GM21717 (cell line): ENCODE data around the gene APOOL.
A peak's percentile ranks its signal among the peaks of the same experiment; 100 is the strongest.
"Not testable (repeated sequence)": the region's sequence is repeated elsewhere in the genome, so short reads cannot be mapped to it uniquely, and the experiment has no call there.

ENCODE experiments used
- ATAC-seq: cut with Tn5 transposase; IDR thresholded peaks from one replicate; pipeline ENCODE4 v1.9.1; 2021; ENCODE audit warnings: mild to moderate bottlenecking, moderate library complexity; ENCODE audit not compliant: unreplicated experiment

Gene APOOL, protein sequence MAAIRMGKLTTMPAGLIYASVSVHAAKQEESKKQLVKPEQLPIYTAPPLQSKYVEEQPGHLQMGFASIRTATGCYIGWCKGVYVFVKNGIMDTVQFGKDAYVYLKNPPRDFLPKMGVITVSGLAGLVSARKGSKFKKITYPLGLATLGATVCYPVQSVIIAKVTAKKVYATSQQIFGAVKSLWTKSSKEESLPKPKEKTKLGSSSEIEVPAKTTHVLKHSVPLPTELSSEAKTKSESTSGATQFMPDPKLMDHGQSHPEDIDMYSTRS

DNA sequence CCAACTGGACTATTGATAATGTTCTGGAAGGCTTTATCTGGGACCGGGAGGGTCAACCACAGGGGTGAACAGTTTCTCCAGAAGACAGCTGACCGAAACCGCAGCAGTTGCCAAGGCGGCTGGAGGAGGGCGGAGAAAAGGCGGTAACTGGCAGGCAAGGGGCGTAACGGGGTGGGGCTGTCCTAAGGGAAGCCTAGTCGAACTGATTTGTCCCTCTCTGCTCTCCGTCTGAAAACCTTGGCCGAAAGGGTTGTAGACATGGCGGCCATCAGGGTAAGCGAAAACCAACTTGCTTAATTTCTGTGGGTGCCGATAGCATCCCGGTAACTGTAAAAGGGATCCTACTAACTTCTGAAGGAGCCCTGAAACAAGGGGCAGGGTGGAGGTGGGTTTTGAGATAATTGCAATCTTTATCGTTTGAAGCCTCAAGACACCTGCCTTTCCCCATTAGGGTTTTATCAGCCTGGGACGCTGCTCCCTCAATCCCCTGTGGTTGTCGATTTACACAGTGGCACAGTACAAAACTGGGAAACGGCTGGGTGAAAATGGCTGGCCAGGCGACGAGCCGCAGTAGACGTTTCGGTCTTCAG lies at the start of gene APOOL:
APOOL (plus strand) TSS at position 223 of the 590 bp plus-strand sequence; CDS start at position 259, 36 bp downstream.
- peak; percentile 98 for ATAC-seq

DNA sequence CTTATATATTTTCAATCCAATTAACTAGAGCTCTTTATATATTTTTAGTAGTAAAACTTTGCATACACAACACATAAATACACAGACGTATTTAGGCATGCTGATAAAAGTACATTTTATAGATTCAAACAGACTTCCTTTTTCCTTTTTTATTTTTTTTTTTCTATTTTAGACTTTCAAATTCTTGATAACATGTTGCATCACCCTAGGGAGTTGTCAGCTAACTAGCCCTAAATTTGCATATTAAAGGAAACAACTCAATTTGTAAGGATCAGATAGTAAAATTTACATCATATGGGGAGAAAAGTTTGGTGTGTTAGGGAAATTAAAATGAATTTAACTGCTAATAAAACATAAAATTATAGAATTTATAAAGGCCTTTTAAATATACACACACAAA lies 47.4 kb upstream of the APOOL start:
- ATAC-seq: no peak

DNA sequence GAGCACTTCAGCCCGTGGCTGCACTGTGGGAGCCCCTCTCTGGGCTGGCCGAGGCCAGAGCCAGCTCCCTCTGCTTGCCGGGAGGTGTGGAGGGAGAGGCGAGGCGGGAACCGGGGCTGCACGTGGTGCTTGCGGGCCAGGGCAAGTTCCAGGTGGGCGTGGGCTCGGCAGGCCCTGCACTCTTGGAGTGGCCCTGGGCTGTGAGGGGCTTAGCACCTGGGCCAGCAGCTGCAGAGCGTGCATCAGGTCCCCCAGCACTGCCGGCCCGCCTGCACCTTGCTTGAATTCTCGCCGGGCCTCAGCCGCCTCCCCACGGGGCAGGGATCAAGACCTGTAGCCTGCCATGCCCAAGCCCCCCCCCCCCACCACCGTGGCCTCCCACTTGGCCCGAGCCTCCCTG lies 28.9 kb upstream of the APOOL start:
- ATAC-seq: no peak

DNA sequence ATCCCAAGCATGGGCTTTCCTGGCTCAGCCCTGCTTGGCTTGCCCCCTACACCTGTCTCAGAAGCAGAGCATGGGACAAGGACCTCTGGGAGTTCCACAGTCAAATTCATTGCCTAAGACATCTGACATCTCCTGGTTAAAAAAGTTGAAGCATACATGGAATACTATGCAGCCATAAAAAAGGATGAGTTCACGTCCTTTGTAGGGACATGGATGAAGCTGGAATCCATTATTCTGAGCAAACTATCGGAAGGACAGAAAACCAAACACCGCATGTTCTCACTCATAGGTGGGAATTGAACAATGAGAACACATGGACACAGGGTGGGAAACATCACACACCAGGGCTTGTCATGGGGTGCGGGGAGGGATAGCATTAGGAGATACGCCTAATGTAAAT lies 11.9 kb upstream of the APOOL start:
- ATAC-seq: not testable (repeated sequence)

DNA sequence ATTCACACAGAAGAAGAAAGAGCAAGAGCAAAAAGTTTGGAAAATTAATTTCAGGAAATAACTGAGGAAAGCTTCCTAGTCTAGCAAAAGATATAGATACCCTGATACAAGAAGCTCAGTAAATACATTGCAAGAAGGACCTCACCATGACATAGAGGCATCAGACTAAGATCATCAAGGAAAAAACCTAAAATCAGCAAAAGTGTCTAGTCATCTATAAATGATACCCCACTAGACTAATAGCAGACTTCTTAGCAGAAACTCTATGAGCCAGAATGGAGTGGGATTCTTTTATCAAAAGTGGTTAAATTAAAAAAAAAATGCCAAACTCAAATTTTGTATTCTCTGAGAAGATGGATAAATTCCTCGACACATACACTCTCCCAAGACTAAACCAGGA lies 10.5 kb upstream of the APOOL start:
- ATAC-seq: no peak

DNA sequence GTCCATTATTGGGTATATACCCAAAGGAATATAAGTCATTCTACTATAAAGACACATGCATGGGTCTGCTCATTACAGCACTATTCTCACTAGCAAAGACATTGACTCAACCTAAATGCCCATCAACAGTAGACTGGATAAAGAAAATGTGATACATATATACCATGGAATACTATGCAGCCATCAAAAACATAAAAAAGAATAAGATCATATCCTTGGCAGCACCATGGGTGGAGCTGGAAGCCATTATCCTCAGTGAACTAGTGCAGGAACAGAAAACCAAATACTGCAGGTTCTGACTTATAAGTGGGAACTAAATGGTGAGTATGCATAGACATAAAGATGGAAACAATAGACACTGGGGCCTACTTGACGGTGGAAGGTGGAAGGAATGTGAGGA lies 2.3 kb upstream of the APOOL start:
- no peak for ATAC-seq

DNA sequence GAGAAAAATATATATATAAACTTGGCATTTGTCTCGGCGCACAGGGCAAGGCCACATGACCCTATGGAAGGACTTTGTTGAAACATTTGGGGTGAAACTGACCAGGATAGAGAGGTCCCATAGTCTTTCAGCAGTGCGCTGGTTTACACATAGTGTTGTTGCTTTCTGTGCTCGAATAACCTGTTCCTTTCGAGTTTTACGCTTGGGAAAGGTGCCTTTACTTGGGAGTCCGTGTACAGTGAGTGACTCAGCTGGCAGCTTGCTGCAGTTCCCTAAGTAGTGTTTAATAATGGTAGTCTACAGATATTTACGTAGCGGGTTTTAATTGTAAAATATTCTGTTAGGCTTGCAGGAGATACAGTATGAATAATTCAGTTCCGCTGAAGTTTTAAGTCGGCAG lies 578 bp downstream of the APOOL start:
- peak; percentile 5 for ATAC-seq

DNA sequence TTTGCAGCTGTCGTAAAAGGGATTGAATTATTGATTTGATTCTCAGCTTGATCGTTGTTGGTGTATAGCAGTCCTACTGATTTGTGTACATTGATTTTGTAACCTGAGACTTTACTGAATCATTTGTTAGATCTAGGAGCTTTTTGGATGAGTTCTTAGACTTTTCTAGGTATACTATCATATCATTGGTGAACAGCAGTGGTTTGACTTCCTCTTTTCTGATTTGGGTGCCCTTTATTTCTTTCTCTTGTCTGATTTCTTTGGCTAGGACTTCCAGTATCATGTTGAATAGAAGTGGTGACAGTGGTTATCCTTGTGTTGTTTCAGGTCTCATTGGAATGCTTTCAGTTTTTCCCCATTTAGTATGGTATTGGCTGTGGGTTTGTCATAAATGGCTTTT lies 8.4 kb downstream of the APOOL start:
- no peak for ATAC-seq

DNA sequence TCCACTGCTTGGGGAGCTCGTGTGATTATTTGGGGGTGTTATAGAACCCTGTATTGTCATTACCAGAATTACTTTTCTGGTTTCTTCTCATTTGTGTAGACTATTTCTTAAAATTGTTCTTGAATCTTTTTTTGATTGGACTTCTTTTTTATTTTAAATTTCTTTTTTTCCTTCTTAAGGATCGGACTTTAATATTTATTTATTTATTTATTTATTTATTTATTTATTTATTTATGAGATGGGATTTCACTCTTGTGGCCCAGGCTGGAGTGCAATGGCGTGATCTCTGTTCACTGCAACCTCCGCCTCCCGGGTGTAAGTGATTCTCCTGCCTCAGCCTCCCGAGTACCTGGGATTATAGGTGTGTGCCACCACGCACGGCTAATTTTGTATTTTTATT lies 11.7 kb downstream of the APOOL start:
- ATAC-seq: not testable (repeated sequence)

DNA sequence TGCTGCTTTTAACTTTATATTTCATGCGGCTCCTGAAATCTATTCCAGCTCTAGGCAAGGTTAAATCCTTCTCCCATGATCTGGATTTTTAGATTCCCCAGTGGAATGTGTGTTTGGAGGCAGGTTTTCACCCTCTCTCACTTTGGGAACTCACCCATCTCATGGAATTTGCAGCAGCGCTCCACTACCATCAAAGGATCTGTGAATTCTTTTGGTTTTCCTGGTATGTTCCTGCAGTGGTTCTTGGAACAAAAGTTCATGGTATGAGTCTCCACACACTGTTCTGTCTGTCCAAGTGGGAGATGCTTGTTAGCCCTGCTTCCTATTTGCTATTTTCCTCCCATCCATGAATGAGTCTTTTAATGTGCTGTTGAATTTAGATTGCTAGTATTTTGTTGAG lies 14.0 kb downstream of the APOOL start:
- ATAC-seq: no peak

DNA sequence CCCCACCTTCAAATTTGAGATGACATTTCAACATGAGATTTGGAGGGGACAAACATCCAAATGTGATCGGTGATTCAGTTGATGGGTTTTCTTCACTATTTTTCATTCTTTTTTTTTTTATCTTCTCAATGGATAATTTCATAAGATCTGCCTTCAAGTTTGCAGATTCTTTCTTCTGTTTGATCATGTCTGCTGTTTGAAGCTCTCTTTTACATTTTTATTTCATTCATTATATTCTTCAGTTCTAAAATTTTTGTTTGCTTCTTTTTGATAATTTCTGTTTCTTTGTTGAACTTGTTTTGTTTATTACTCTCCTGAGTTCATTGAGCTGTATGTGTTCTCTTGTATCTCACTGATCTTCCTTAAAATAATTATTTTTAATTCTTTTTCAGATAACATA lies 14.8 kb downstream of the APOOL start:
- ATAC-seq: no peak

DNA sequence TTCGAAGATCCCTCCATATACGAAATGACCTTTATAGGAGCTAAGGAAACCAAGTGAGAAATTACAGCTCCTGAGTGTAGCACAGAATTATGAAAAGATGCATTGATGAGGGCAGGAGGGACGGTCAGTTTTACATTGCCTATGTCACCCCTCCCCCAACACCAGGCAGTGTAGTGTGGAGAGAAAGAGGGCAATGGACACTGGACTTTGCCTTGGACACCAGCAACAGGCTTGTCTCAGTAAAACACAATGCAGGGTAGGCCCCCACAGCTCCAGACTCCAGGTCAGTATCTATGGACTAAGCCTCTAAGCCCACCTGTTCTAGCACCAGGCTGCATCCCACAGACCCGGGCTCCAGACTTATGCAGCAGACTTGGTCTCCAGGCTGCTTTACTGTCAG lies 16.5 kb downstream of the APOOL start:
- no peak for ATAC-seq

DNA sequence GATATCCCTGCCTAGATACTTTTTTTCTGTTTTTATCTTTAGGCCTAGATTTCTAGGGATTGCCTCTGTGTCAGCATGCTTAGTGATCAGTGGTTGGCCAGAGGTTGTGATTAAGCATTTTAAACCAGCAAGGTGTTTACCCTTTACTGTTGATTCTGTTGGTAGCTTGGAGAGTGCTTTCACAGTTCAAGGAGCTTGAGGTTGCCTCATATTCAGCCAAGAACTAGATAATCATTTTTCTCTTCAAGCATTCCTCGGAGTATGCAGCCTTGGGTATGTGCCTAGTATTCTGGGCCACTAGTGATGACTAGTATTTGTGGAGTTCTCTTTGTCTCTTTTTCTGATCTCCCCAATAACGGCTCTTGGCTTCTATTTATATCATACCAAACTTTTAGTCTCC lies 20.4 kb downstream of the APOOL start:
- ATAC-seq: no peak

DNA sequence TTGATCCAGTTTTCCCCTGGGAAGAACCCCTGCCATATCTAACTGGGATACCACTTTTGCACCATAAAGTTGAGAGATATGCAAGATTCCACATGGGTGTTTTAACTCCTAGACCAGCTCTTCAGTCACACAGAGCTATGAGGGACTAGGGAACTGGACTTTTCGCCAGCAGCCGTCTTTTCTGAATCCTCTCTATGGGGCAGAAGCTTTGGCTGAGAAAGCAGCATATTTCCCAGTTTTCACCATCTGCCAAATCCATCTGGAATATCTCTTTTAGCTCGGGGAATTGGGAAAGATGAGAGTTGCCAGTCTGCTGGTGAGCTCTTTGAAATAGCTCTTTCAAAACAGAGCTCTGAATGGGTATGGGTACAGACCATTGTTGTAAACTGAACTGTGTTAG lies 20.9 kb downstream of the APOOL start:
- no peak for ATAC-seq

DNA sequence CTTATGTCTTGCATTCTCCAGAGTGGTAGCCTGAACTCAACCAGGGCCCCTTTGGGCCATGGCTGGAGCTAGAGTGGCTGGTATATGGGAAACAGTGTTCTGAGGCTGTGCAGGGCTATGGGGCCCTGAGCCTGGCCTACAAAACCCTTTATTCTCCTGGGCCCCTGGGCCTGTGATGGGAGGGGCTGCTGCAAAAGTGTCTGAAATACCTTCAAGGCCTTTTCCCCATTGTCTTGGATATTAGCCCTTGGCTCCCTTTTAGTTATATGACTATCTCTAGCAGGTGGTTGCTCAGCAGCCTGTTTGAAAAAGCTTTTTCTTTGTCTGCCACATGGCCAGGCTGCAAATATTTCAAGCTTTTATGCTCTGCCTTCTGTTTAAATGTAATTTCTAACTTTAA lies 22.5 kb downstream of the APOOL start:
- ATAC-seq: no peak

DNA sequence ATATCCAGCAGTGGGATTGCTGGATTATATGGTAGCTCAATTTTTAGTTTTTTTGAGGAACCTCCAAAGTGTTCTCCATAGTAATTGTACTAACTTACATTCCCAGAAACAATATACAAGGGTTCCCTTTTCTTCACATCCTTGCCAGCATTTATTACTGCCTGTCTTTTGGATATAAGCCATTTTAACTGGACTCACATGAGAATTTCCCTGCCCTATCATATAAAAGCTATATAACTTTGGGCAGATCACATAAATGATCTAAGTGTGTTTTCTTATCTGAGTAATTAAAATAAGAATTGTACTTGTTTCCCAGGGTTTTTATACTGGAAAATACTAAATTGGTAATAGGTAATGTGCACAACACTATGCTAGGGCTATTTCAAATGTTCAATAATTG lies 25.4 kb downstream of the APOOL start:
- no peak for ATAC-seq

DNA sequence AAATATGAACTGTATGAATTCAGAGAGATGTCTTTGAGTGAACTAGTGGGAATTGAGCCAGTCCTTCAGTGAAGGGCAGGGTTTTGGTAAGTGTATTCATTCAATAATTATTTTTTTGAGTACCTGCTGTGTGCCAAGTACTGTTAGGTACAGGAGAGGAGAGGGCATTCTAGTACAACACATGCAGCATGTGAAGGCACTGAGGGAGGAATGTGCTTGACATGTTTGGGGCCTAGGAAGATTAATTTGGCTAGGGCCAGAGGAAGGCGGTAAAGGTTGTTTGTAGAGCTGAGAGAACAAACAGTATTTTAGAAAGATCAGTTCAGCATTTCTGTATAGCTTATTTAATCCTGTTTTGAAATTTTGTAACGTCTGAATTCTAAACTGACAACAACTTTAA lies 27.8 kb downstream of the APOOL start:
- ATAC-seq: no peak

DNA sequence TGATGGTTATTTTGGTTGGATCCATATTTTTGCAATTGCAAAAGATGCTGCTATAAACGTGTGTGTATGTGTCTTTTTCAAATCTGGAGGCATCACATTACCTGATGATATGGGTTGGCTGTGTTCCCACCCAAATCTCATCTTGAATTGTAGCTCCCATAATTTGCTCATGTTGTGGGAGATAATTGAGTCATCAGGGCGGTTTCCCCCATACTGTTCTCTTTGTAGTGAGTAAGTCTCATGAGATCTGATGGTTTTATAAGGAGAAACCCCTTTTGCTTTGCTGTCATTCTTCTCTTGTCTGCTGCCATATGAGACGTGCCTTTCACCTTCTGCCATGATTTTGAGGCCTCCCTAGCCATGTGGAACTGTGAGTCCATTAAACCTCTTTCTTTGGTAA lies 33.4 kb downstream of the APOOL start:
- ATAC-seq: no peak

DNA sequence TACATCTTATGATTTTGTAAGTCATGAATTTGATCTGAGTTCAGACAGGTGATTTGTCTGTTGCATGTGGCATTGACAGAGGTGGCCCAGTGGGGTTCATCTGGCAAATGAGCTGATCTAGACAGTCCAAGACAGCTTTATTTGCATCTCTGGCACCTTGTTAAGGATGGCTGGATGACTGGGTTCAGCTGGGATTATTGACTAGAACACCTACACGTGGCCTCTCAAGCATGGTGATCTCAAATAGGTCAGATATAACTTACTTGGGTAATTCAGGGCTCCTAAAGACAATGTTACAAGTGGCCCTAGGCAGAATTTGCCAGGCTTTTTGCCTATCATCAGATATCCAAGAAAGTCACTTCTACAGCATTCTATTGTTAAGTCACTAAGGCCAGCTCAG lies 48.0 kb downstream of the APOOL start:
- no peak for ATAC-seq

DNA sequence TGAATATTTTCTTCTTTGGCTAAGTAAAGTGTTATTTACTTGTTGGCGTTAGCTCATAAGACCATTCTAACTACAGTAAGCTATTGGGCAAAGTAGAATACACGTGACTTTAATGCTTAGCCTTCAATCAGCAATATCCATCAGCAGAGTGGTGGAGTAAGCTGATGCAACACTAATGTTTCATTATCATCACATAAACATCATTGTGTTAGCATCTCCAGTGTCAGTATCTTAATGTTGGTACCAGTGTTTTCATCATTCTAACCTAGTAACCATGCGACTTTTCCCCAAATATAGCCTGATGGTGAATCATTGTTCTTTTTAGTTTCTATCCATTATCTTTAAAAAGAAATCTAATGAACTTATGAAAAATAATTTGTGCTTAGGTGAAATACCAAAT lies 48.5 kb downstream of the APOOL start:
- ATAC-seq: no peak

DNA sequence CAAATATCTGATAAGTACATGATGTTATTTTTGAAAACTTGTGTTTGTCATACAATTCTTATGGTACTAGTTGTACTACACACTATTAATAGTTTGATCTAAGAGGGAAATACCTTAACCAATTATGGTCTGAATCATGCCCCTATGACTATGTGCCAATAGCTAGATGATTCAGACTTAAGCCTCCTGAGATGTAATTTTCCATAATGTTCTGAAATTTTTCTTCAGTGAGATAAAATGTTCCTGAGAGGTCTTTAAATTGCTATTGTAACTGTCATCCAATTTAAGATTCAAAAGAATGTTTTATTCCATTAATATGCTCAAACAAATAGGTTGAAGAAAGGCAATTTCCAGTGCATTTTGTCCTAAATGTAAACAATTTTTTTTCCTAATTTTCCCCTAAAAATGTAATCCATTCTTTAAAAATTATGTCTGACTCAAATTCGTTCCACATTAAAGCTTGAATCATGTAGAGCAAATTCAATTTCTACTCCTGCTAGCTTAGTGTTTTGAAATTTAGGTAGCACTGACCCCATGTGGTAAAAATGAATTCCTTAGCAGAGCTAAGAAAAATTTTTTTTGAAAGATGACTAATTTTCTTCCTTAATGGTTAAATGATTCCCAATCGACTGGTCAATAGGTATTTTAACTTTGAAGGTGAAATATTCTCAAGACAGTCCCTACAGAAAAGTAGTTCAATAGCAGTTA lies 49.1 kb downstream of the APOOL start:
- peak; percentile 47 for ATAC-seq

DNA sequence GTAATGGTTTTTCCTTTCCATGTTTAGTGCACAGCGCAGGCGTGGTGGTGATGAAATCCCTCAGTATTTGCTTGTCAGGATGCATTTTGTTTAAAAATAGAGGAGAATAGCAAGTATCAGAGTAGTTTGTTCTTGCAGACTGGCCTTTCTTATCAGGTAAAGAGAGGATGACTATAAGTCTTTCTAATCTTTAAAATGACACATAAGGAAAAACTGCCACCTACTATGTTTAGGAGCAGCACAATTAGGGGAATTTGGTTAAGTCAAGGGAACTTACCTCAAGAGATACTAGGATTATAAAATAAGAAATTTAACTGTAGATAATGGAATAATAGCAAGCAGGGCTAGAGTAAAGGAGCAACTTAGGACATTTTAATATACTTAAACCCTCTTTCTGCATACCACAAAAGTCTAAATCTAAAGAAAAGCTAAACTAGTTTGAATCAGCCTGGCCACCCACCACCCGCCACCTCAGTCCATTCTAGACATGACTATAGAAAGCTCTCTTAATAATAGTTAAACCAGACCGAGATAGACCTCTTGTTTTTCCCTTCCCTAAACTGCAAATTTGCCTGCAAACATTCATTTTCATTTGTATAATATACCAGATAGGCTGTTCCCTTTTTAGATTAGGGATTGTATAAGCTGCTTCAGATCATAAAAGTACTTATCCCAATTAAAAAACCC lies 62.0 kb downstream of the APOOL start:
- peak; percentile 82 for ATAC-seq
